ENCODE measurements around the gene TNN.

Gene TNN

DNA sequence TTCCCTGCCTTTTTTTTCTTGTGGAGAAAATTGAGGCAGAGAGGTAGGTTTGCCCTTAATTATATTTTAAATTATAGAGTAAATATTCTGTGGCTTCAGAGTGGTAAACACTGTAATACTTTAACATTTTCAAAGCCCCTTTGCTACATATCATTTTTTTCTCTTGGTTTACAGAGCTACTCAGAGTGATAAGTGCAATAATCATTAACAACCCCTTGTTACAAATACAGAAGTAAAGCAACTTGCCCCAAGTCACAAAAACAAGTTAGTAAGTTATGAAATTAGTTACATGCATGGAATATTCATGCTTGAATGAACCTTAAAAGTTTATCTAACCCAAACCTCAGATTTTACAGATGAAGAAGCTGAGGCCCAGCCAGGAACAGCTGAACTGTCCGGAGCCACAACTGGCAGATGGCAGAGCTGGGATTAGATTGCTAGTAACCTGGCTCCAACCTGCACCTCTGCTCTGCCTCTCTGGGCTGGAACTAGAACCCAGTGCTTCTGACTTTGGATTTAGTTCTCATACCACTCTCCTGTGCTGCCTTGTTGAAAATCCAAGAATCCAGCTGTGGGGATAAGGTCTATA, 48.7 kb downstream of the TNN start:
- DNase-seq = no peak

DNA sequence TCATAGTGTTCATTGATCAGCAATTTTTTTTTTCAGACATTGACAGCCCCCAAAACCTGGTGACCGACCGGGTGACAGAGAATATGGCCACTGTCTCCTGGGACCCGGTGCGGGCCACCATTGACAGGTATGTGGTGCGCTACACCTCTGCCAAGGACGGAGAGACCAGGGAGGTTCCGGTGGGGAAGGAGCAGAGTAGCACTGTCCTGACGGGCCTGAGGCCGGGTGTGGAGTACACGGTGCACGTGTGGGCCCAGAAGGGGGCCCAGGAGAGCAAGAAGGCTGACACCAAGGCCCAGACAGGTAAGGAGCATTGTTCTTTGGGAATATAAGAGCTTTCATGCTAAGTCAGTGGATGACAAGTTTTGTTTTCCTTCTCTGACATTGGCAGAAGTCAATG, 49.3 kb downstream of the TNN start:
- no peak for DNase-seq

DNA sequence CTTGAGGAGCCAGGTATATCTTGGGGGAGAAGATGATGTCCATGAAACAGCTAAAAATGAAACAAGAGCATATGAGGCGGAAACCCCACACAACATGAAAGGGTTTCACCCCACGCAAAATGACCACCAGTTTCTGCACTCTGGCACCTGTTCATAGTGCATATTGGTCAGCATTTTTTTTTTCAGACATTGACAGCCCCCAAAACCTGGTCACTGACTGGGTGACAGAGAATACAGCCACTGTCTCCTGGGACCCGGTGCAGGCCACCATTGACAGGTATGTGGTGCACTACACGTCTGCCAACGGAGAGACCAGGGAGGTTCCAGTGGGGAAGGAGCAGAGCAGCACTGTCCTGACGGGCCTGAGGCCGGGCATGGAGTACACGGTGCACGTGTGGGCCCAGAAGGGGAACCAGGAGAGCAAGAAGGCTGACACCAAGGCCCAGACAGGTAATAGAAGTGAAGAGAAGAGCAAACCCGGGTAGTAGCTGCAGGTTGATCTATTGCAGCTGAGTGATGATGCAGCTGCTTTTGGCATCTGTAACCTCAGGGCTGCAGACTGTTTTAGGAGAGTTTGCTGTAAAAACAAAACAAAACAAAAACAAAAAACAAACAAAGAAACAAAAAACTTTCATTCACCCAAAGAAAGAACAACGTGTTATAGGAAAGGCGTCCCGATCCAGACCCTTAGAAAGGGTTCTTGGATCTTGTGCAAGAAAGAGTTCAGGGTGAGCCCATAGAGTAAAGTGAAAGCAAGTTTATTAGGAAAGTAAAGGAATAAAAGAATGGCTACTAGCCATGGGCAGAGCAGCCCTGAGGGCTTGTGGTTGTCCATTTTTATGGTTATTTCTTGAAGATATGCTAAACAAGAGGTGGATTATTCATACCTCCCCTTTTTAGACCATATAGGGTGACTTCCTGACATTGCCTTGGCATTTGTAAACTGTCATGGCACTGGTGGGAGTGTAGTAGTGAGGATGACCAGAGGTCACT, 51.0 kb downstream of the TNN start:
- DNase-seq = no peak

DNA sequence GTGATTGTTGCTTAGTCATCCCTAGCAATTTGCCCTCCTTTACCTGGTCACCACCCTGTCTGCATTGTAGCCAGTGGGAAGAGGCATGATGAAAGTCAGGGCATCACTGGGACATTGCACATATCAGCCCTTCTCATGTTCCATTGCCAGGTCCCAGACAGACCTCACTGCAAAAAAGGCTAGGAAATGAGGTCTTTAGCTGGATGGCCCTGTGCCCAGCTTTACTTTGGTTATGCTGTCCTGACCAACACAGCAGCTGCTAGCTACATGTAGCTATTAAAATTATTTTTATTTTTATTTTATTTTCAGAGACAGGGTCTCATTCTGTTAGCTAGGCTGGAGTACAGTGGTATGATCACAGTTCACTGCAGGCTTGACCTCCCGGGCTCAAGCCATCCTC, 52.9 kb downstream of the TNN start:
- DNase-seq = no peak

DNA sequence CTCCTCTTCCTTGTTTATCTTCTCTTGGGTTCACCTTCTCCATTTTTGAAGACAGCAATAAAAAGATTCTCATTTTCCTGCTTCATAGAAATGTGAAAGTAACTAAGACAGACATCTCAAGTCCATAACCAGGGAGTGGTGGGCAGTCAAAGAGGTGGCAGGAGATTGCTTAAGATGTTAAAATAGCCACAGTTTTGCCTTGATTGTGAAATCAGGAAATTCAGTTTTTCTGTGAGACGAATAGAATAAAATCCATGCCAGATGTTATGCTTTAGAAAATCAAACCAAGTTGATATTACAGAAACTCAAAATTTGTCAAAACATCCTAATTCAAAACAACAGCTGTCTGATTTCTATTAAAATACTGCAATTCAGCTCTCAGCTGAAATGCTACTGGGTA, 57.2 kb downstream of the TNN start:
- peak; percentile 50 for DNase-seq

DNA sequence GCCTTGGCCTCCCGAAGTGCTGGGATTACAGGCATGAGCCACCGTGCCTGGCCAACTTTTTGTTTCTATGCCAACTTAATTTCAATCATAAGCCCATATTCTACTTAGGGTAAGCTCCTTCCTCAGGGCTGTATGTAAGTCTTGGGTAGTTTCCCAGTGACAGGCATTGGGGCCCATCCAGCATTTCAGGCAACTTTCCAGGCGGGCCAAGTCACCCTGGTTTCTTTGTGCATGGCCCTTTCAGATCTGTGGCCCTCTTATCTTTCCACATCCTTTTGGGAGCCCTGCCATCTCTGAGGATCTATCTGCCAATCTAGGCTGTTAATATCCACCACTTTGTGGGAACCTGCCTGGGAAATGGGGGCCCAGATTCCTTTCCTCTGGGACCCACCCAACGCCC, 58.7 kb downstream of the TNN start:
- DNase-seq = peak; percentile 15

DNA sequence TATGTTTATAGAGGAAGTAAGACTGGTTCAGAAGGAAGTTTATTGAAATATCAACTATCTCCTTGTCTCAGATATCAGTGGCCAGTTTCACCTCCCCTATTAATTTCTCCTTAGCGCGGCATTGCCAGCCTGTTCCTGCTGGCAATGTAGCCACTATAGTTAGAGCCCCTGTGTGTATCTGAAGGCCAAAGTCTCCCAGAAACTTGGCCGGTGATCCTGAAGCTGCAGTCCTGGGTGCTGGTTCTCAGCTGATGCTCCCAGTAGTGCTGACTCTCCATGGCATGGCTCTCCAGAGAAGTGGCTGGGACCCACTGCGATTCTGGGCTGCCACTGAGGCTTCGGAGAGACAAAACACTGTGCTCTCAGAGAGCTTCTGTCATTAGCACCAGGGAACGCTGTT, 59.9 kb downstream of the TNN start:
- no peak for DNase-seq

DNA sequence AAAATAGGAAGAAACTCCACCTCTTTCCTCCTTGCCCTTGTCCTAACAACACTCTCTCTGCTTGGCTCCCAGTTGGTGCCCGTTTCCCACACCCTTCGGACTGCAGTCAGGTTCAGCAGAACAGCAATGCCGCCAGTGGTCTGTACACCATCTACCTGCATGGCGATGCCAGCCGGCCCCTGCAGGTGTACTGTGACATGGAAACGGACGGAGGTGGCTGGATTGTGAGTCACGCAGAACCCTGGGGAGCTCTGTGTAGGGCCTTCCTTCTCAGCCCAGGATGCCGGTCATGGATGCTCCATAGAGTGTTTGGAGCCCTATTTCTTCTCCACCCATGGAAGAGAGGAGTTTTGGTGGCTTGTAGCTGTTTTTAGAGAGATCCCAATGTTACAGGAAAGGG, 60.9 kb downstream of the TNN start:
- no peak for DNase-seq

DNA sequence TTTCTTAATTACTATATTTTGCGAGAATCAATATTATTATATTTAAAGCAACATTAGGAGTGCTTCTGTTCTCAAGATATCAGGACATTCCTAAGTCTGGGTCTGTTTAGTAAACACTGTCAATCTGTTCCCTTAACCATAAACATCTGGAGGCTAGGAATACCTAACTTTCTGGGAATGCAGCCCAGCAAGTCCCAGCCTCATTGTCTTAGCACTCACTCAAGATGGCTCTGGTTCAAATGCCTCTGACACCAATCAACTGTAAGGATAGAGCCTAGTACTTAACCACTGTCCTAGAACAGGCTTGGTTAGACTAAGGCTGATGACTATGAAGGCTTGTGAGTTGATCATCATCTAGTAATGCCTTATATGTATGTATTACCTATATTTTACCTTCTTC, 61.5 kb downstream of the TNN start:
- no peak for DNase-seq

DNA sequence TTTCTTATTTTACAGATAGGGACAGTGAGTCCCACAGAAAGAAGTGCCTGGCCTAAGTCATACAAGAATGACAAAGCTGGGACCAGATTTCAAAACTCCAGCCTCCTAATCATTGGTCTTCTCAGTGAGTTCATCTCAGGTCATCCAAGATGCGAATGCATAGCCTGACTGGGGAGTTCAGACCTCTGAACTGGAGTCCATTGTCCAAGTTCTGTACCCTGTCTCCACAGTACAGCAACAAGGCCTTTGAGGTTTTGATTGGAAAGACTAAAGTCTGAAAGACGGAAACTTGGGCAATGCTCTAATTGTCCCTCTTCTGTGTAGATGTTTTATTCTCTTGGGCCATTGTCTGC, 62.0 kb downstream of the TNN start:
- DNase-seq = no peak

DNA sequence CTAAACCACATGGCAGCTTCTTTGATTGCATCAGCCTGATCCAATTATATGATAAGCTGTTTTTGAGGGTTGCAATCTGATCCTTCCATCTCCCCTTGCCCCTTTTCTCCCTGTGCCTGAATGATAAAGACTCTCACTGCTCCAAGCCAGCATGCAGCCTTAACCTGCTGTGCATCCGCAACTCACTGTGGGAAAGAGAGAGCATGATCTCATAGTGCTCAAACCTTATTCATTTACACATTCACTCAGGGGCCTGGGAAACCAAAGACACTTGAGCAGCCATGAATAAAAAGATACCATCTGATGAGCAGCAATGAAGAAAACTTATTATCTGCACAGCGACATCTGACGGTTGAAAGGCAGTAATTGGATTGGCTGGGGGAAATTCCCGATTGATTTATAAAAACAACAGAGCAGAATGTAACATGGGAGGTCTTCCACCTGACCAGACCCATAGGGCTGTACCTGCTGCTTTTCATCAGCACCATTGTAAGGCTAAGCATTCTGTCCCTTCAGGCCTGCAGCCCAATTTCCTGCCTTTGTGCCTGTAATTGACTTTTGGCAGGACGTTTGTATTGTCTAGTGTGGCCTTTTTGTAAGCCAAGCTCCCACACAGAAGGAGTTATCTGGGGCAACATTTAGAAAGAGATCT, 62.5 kb downstream of the TNN start:
- DNase-seq = no peak

DNA sequence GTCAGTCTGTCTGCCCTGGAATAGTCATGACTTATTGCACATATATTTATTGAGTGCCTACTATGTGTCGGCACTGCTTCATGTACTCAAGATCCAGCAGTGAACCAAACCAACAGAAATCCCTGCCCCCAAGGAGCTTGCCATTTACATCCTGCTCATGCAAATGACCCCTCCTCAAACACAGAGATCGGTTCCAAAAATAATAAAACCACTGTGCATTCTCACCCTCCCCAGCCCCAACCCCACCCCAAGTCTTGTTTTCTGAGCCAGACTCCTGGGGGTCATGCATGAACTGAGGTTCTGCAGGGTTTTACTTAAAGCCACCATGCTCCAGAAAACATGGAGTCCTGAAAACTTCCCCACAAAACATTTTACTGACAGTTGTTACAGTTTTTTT, 63.0 kb downstream of the TNN start:
- no peak for DNase-seq

DNA sequence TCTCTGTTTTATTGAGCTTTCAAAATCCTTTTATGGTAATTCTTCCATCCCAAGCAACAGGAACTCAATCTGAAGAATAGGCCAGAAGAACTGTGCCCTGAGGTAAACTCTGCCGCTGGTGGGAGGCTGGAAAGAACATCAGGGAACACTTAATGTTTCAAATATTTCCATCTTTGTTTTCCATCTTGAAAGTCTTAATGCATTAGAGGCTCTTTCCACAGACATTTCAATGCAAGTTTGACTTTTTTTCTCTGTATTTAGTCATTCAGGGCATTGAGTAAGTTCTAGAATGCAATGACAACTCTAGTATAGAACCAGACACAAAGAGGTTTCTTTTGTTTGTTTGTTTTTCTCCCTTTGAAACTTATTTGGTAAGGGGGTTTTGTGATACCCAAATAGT, 63.5 kb downstream of the TNN start:
- DNase-seq = no peak

DNA sequence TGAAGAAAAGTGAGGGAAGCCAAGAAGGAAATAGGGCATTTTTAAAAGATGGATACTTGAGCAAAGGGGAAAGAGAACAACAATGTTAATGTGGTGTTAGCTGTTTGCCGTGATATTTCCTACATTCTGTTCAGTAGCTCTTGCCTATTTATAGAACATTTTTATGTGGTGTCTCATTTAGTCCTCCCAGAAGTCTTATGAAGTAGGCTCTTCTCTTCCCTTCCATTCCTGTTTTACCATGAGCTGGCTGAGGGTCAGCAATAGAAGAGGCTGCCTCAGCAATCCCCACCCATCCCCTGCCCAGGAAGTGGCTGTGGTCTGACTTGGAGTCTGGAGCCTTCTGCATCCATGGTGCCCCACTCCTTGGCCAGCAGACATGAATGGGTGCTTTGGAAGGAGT, 64.8 kb downstream of the TNN start:
- no peak for DNase-seq

DNA sequence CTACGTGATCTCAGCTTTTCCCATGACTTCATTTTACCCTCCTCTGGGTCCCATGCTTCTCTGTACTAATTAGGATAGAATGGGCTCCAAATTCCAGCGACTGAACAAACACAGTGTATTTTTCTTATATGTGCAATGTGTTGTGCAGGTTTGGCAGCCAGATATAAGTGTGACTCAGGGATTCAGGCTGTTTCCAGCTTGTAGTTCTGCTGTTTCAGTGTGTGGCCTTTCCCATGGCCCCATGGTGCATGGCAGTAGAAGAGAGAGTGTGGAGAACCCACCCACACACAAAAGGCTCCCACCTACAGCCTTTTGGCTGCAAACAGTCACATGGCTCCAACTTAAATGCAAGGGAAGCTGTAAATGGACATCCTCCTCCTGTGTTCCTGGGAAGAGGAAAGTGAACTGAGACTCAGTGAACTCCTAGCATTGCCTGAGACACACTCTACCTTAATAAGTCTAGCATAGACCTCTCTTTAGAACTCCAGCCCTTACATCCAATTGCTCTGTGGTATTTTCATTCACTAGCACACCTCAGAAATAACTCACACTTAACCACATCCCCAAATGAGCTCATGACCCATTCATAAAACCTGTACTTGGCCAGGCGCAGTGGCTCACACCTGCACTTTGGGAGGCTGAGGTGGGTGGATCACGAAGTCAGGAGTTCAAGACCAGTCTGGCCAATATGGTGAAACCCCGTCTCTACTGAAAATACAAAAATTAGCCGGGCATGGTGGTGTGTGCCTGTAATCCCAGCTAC, 66.2 kb downstream of the TNN start:
- no peak for DNase-seq

DNA sequence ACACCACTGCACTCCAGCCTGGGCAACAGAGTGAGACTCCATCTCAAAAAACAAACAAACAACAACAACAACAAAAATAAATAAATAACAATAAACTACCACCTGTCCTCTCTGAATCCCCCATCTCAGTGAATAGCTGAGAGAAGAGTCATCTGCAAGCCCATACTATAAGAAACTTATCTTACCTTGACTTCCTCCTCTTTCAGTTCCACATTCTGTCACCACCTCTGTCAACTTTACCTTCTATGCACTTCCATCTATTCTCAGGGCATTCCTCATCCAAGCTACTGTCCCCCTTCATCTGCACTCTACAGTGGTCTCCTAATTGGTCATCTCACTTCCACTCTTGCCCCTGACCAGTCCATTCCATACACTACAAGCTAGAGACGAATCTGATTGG, 66.9 kb downstream of the TNN start:
- no peak for DNase-seq

DNA sequence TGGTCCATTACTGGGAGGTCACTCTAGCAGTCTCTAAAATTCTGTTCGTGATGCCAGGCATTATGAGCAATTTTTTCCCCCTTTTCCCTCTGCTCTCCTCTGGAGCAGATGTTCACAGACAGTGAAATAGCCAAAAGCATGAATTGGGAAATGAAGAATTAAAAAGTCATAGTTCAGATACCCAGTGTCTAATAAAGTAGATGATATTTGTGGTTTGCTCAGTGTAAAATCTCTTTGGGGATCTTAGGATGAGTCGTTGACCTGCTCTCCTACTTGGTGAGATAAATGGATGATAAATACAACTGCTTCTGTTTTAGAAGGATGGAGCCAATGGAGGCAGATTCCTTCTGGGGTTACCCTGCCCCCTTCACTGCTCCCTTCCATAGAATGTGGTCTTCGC, 68.6 kb downstream of the TNN start:
- no peak for DNase-seq

DNA sequence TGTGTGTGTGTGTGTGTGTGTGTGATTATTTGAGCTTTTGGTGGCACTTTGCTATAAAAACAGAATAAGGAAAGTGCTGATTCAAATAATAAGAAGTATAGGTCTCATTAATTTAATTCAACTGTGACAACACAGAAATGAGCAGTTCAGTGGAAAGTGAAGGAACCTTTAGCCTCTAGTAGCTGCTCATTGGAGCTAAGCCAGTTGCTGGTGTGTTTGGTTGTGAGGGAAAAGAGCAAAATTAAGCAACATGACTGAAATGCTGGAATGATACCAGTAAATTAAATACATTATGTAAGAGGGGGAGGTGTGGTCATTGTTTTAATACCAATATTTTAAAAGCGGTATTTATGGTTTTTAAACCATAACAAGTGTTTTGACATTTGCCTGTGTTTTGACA, 69.7 kb downstream of the TNN start:
- no peak for DNase-seq

DNA sequence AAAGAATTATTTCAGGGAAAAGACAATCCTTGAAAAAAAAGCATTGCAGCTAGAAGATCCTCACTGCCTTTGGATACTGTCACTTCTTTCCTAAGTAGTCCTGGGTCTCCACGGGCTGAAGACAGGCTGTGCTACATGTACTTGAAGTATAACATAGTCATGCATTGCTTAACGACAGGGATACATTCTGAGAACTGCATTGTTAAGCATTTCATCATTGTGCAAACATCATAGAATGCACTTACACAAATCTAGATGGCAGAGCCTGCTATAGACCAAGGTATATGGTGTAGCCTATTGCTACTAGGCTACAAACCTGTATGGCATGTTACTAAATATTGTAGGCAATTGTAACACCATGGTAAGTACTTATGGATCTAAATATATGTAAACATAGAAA, 70.9 kb downstream of the TNN start:
- no peak for DNase-seq

DNA sequence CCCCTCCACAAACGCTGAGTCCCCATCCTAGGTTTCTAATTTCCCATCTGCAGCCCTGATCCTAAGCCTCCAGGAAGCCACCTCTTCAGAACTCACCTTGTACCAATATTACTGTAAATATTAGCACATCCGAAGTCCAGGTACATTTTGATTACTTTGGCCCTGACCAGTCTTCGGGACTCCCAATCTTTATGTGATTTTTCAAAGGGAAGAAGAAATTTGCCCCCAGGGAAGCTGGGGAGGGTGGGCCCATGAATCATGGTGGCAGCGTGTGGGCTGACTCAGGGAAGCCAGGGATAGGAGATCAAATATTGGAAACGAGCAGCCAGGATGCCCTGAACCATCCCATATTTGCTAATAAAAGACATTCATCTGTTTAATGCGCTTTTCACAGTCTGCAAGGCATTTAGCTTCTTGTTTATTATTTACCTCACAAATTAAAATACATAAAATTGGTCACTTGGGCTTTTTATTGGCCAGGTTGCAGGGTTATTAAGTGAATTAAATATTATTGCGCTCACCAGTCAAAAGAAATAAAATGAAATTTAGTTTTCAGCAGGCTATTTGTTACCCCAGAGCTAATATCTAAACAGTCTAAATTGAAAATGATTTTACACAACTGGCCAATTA, 78.4 kb downstream of the TNN start:
- DNase-seq = no peak

DNA sequence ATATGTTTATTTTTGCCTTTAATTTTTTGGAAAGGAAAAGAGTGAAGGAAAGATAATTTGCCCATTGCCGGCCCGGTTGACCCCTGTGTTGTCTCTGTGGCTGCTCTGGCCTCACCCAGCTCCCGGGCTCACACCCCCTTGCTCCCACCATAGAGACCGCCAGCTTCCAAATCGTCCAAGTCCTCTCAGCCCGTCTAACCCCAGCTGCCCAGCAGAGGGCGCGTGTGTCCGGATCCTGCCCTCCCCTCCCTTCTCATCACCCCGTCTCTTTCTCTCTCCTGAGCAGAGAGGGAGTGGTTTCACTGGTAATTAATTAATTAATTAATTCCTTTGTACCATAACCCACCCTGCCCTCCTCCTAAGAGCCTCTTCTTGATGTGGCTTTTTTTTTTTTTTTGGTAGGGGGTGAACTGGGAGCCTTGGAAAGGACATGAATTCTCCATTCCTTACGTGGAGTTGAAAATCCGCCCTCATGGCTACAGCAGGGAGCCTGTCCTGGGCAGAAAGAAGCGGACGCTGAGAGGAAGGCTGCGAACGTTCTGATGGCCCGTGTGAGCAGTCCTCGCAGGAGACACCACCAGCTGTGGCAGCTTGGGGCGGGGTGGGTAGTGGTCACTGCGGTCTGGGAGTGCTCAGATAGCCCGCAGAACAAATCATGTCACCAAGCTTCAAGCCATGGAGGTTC, 79.0 kb downstream of the TNN start:
- DNase-seq = peak; percentile 12

DNA sequence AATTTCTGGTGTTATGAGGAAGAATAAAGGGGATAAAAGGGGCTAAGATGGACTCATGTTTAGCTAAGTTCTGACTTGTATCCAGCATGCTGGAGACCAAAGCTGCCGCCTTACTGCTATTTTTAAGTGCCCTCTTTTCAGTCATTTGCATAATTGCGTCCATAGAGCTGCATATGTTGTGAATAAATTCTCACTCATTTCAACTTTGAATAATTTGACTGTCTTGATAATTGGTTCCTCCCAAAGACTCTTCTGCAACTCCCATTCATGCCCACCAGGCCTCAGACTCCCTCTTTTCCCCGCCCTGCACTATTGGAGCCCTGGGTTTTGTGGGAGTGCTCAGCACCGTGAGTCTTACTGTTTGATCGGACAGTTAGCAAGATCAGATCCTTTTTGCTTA, 79.9 kb downstream of the TNN start:
- no peak for DNase-seq

Data from KG1 (cell line).